ENCODE data around the gene ZKSCAN3.

ZKSCAN3 gene

GRCh38 chr6:28369463-28369862 lies 19.7 kb downstream of the ZKSCAN3 start:
- H3K27ac ChIP-seq, result no peak overlapping the region
- TF ChIP-seq CTCF (conservative IDR thresholded peaks at IDR 0.05) (no peak), ZFX (IDR thresholded peaks at IDR 0.05) (no peak)

- TF ChIP-seq ZFX (IDR thresholded peaks at IDR 0.05), result no peak
- no peak for TF ChIP-seq CTCF (conservative IDR thresholded peaks at IDR 0.05)
- no peak overlapping the region for H3K27ac ChIP-seq
Observed at GRCh38 chr6:28370440-28370839, 20.7 kb downstream of the ZKSCAN3 start.

DNA sequence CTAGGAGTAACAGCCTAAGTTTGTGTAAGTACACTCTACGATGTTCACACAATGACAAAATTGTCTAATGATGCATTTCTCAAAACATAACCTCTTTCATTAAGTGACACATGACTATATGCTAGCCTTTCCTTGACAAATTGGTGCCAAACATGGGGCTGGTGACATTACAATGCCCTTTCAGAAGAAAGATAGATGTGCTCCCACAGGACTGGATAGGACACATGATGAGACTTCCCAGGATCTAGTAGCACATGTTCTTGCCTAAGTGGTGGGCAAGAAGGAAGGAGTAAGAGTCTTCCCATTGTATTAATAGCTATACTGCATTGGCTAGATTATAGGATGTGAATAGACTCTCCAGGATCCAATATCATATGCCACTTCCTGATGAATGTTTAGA lies 21.5 kb downstream of the ZKSCAN3 start:
- H3K27ac ChIP-seq, result no peak overlapping the region
- no peak for TF ChIP-seq CTCF (conservative IDR thresholded peaks at IDR 0.05)
- TF ChIP-seq ZFX (IDR thresholded peaks at IDR 0.05), result no peak

GRCh38 chr6:28371706-28372451 lies 22.1 kb downstream of the ZKSCAN3 start:
- TF ChIP-seq ZFX (IDR thresholded peaks at IDR 0.05) (no peak), CTCF (conservative IDR thresholded peaks at IDR 0.05) (no peak)
- no peak overlapping the region for H3K27ac ChIP-seq

GRCh38 chr6:28373925-28374324 lies 24.2 kb downstream of the ZKSCAN3 start:
- TF ChIP-seq ZFX (IDR thresholded peaks at IDR 0.05) (no peak), CTCF (conservative IDR thresholded peaks at IDR 0.05) (no peak)

GRCh38 chr6:28377879-28378278 lies 28.1 kb downstream of the ZKSCAN3 start:
- no peak overlapping the region for H3K27ac ChIP-seq
- TF ChIP-seq ZFX (IDR thresholded peaks at IDR 0.05), result no peak
- no peak for TF ChIP-seq CTCF (conservative IDR thresholded peaks at IDR 0.05)

More at GRCh38 chr6:28373925-28374324, 24.2 kb downstream of the ZKSCAN3 start:
- H3K27ac ChIP-seq, result no peak overlapping the region

DNA sequence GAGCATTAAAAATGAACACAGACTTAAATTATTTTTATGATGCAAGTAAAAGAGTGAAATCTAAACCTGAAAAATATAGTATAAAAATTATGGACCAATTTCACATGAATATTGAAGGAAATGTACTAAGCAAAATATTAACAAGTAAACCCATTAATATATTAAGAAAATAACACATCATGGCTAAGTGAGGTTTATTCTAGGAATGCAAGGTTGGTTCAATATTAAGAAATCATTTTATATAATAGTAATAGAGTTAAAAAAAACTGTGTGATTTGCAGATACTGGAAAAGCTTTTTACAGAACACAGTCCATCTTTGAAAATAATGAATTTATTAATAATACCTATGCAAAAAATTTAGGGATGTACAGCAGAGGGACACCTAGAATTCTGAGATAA lies 28.9 kb downstream of the ZKSCAN3 start:
- H3K27ac ChIP-seq, result no peak overlapping the region
- no peak for TF ChIP-seq CTCF (conservative IDR thresholded peaks at IDR 0.05)
- no peak for TF ChIP-seq ZFX (IDR thresholded peaks at IDR 0.05)
